ENCODE data around the gene KIF27.
"Not testable (repeated sequence)": the region's sequence is repeated elsewhere in the genome, so short reads cannot be mapped to it uniquely, and the experiment has no call there.

The KIF27 gene

DNA sequence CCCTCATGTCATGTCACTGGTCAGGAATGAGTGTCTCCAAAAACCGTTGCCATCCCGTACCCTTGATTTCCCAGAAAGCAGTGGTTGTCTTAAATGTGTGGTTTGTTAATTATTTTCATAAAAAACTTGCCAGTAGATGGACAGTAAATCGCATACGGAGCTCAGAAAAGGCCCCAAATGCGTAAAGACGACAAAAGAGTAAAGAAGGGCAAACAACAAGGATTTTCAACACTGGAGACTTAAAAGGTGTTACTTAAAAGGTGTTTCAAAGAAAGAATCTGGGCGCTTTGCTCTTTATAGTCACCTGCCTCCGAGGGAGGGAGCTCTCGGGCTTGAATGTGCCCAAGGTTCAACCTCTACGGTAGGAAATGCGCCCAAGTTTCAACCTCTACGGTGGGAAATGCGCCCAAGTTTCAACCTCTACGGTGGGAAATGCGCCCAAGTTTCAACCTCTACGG is 734 bp downstream of the KIF27 start:
- peak overlapping the region; percentile 63 to 68; a peak in 3 of 4 replicates for H3K4me3 ChIP-seq (ENCODE audit: low read depth in 1 of 2, low read length in 2 of 2)
- H3K36me3 ChIP-seq (ENCODE audit: insufficient read depth, low read length), result peaks cover 5% of the 10 kb centered on the region
- H4K20me1 ChIP-seq (ENCODE audit: insufficient read depth, low read length), result no peaks in the 10 kb centered on the region
- peak overlapping the region; percentile 82 for H3K4me2 ChIP-seq (ENCODE audit: insufficient read depth, low read length)
- H3K27me3 ChIP-seq (ENCODE audit: insufficient read depth, low read length, poor library complexity), result no peaks in the 10 kb centered on the region
- H3K9me3 ChIP-seq (ENCODE audit: insufficient read depth, low read length, severe bottlenecking), result no peaks in the 10 kb centered on the region
- H2AFZ ChIP-seq (ENCODE audit: low read depth, low read length), result peak overlapping the region; percentile 94
- peaks cover 17% of the 10 kb centered on the region for H3K4me1 ChIP-seq (ENCODE audit: insufficient read depth, low read length)
- TF ChIP-seq EZH2 (IDR thresholded peaks at IDR 0.05; ENCODE audit: borderline replicate concordance, low read depth, low read length, severe bottlenecking), result no peak
- TF ChIP-seq, protein P1, sequence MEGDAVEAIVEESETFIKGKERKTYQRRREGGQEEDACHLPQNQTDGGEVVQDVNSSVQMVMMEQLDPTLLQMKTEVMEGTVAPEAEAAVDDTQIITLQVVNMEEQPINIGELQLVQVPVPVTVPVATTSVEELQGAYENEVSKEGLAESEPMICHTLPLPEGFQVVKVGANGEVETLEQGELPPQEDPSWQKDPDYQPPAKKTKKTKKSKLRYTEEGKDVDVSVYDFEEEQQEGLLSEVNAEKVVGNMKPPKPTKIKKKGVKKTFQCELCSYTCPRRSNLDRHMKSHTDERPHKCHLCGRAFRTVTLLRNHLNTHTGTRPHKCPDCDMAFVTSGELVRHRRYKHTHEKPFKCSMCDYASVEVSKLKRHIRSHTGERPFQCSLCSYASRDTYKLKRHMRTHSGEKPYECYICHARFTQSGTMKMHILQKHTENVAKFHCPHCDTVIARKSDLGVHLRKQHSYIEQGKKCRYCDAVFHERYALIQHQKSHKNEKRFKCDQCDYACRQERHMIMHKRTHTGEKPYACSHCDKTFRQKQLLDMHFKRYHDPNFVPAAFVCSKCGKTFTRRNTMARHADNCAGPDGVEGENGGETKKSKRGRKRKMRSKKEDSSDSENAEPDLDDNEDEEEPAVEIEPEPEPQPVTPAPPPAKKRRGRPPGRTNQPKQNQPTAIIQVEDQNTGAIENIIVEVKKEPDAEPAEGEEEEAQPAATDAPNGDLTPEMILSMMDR (IDR thresholded peaks at IDR 0.05; ENCODE audit: borderline replicate concordance, extremely low read depth, low read length, poor library complexity, severe bottlenecking), result peak; percentile 48
- peak; percentile 39 for ATAC-seq (ENCODE audit: insufficient read depth, low read depth)
- DNase-seq, result no peak
- peak overlapping the region; percentile 78 for H3K9ac ChIP-seq (ENCODE audit: low read depth, low read length)
- peaks cover 7% of the 10 kb centered on the region; the same call in 1 of the 2 replicates for H3K79me2 ChIP-seq (ENCODE audit: insufficient read depth, low read length)
- peak overlapping the region; percentile 87 for H3K27ac ChIP-seq (ENCODE audit: low read length)

DNA sequence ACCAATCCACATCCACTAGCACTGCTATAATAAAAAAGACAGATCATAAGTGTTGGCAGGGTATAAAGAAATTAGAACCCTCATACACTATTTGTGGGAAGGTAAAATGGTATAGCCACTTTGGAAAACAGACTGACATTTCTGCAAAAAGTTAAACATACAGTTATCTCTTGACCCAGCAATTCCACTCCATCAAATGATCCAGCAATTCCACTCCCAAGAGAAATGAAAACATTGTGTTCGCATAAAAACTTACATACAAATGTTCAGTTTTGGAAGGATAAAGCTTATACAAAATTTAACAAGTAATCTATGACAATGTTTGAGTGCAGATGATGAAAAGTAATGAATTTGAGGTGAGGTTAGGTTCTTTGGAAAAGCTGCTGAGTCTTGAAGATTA is 2.1 kb downstream of the KIF27 start:
- Histone ChIP-seq H3K4me1 (ENCODE audit: insufficient read depth, low read length) (peaks cover 17% of the 10 kb centered on the region), H3K9me3 (ENCODE audit: insufficient read depth, low read length, severe bottlenecking) (no peaks in the 10 kb centered on the region), H3K36me3 (ENCODE audit: insufficient read depth, low read length) (peaks cover 5% of the 10 kb centered on the region), H3K27me3 (ENCODE audit: insufficient read depth, low read length, poor library complexity) (no peaks in the 10 kb centered on the region), H3K4me2 (ENCODE audit: insufficient read depth, low read length) (no peak overlapping the region), H3K27ac (ENCODE audit: low read length) (no peak overlapping the region), H3K79me2 (ENCODE audit: insufficient read depth, low read length) (peaks cover 7% of the 10 kb centered on the region; the same call in 1 of the 2 replicates), H3K9ac (ENCODE audit: low read depth, low read length) (no peak overlapping the region), H2AFZ (ENCODE audit: low read depth, low read length) (no peak overlapping the region), H3K4me3 (ENCODE audit: low read depth in 1 of 2, low read length in 2 of 2) (no peak overlapping the region), H4K20me1 (ENCODE audit: insufficient read depth, low read length) (no peaks in the 10 kb centered on the region)
- DNase-seq, result no peak
- TF ChIP-seq, protein P1 (IDR thresholded peaks at IDR 0.05; ENCODE audit: borderline replicate concordance, extremely low read depth, low read length, poor library complexity, severe bottlenecking), result no peak
- TF ChIP-seq EZH2 (IDR thresholded peaks at IDR 0.05; ENCODE audit: borderline replicate concordance, low read depth, low read length, severe bottlenecking), result no peak
- ATAC-seq (ENCODE audit: insufficient read depth, low read depth), result no peak

DNA sequence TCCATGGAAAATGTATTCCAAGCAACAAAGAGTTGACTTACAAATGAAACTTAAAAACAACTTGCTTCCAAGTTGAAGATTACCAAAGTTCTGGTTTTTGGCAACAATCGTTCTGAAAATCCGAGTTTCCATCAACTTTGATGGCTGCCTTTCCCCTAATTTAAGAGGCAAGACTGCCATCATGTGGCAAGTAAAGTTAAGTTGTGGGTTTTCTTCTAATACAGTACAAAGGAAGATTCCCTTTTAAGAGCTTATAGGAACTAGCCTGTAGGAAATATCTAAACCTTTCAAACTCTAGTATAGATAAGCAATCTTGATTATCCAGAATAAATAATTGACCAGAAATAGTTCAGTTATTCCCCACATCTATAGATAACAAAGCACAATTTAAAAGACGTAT is 9.0 kb downstream of the KIF27 start:
- H3K27ac ChIP-seq (ENCODE audit: low read length); H3K79me2 ChIP-seq (ENCODE audit: insufficient read depth, low read length); DNase-seq; H3K9ac ChIP-seq (ENCODE audit: low read depth, low read length); H3K4me2 ChIP-seq (ENCODE audit: insufficient read depth, low read length); H3K27me3 ChIP-seq (ENCODE audit: insufficient read depth, low read length, poor library complexity); H3K36me3 ChIP-seq (ENCODE audit: insufficient read depth, low read length); H3K9me3 ChIP-seq (ENCODE audit: insufficient read depth, low read length, severe bottlenecking); H3K4me3 ChIP-seq (ENCODE audit: low read depth in 1 of 2, low read length in 2 of 2); H2AFZ ChIP-seq (ENCODE audit: low read depth, low read length); H4K20me1 ChIP-seq (ENCODE audit: insufficient read depth, low read length); H3K4me1 ChIP-seq (ENCODE audit: insufficient read depth, low read length): not testable (repeated sequence)
- TF ChIP-seq, protein P1 (IDR thresholded peaks at IDR 0.05; ENCODE audit: borderline replicate concordance, extremely low read depth, low read length, poor library complexity, severe bottlenecking), result peak; percentile 40
- ATAC-seq (ENCODE audit: insufficient read depth, low read depth), result peak; percentile 89

DNA sequence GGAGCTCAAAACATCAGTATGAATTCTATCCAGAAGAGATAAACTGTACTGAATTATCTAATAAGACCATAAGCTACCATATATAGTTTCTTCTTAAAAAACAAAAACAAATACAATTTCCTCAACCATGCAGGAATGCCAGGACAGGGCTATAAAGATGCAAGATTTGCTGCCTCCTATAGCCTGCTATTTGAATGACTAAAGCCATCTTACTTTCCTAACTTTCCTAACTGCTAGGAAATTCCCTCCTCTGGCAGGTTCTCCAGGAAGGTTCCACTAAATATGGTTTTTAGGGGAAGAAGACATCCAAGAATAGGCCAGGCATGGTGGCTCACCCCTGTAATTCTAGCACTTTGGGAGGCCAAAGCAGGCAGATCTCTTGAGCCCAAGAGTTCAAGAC is 15.1 kb downstream of the KIF27 start:
- Histone ChIP-seq H3K36me3 (ENCODE audit: insufficient read depth, low read length) (no peaks in the 10 kb centered on the region), H3K9me3 (ENCODE audit: insufficient read depth, low read length, severe bottlenecking) (no peaks in the 10 kb centered on the region), H4K20me1 (ENCODE audit: insufficient read depth, low read length) (no peaks in the 10 kb centered on the region), H3K27ac (ENCODE audit: low read length) (no peak overlapping the region), H3K9ac (ENCODE audit: low read depth, low read length) (no peak overlapping the region), H2AFZ (ENCODE audit: low read depth, low read length) (no peak overlapping the region), H3K79me2 (ENCODE audit: insufficient read depth, low read length) (no peaks in the 10 kb centered on the region), H3K4me2 (ENCODE audit: insufficient read depth, low read length) (no peak overlapping the region), H3K27me3 (ENCODE audit: insufficient read depth, low read length, poor library complexity) (no peaks in the 10 kb centered on the region), H3K4me3 (ENCODE audit: low read depth in 1 of 2, low read length in 2 of 2) (no peak overlapping the region), H3K4me1 (ENCODE audit: insufficient read depth, low read length) (no peaks in the 10 kb centered on the region)
- ATAC-seq (ENCODE audit: insufficient read depth, low read depth) (no peak), DNase-seq (no peak)
- TF ChIP-seq, protein P1 (IDR thresholded peaks at IDR 0.05; ENCODE audit: borderline replicate concordance, extremely low read depth, low read length, poor library complexity, severe bottlenecking), result no peak
- TF ChIP-seq EZH2 (IDR thresholded peaks at IDR 0.05; ENCODE audit: borderline replicate concordance, low read depth, low read length, severe bottlenecking), result no peak

DNA sequence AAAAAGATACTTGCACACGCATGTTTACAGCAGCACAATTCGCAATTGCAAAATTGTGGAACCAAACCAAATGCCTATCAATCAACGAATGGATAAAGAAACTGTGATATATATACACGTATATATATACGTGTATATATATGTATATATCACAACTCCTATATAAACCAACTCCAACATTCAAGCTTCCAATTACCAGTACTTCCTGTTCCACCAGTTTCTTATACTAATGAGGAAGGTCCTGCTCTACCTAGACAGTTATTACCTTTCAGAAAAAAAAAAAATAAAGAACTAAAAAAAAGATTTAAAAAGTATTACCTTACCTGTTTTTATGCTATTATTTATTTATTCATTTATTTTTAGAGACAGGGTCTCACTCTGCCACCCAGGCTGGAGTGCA is 20.6 kb downstream of the KIF27 start:
- H3K36me3 ChIP-seq (ENCODE audit: insufficient read depth, low read length); H3K4me3 ChIP-seq (ENCODE audit: low read depth in 1 of 2, low read length in 2 of 2); H3K27ac ChIP-seq (ENCODE audit: low read length); H3K9me3 ChIP-seq (ENCODE audit: insufficient read depth, low read length, severe bottlenecking); H3K4me1 ChIP-seq (ENCODE audit: insufficient read depth, low read length); ATAC-seq (ENCODE audit: insufficient read depth, low read depth); H2AFZ ChIP-seq (ENCODE audit: low read depth, low read length); H3K79me2 ChIP-seq (ENCODE audit: insufficient read depth, low read length); H3K27me3 ChIP-seq (ENCODE audit: insufficient read depth, low read length, poor library complexity); H3K4me2 ChIP-seq (ENCODE audit: insufficient read depth, low read length); H3K9ac ChIP-seq (ENCODE audit: low read depth, low read length); H4K20me1 ChIP-seq (ENCODE audit: insufficient read depth, low read length); DNase-seq: not testable (repeated sequence)
